Limb (tissue), 2 donors: ENCODE measurements around the gene ENO2.
A peak's percentile ranks its signal among the peaks of the same experiment; 100 is the strongest.

Experiments
- DNase-seq, 2 donors: peaks; one replicate each; pipeline ENCODE4 v3.0.0-alpha.2; 2016; ENCODE audit errors: extremely low spot score in 2 of 2

Gene ENO2

GRCh38 chr12:6932766-6933165 lies 18.4 kb downstream of the ENO2 start:
- no peak for DNase-seq

- no peak for DNase-seq
These were observed 19.7 kb downstream of the ENO2 start for GRCh38 chr12:6934110-6934509.

GRCh38 chr12:6935371-6936193 lies 21.2 kb downstream of the ENO2 start:
- no peak for DNase-seq

GRCh38 chr12:6936194-6936635 lies 21.8 kb downstream of the ENO2 start:
- DNase-seq: no peak

GRCh38 chr12:6936636-6937480 lies 22.5 kb downstream of the ENO2 start:
- no peak for DNase-seq

GRCh38 chr12:6937481-6938352 lies 23.3 kb downstream of the ENO2 start:
- DNase-seq: peak; percentile 95 to 96

- DNase-seq: no peak
These were observed 24.2 kb downstream of the ENO2 start for GRCh38 chr12:6938353-6939190.

- DNase-seq: no peak
These were observed 24.8 kb downstream of the ENO2 start for GRCh38 chr12:6939191-6939540.

- DNase-seq: no peak
These were observed 26.9 kb downstream of the ENO2 start for GRCh38 chr12:6941267-6941666.

GRCh38 chr12:6941782-6942181 lies 27.4 kb downstream of the ENO2 start:
- no peak for DNase-seq

- DNase-seq: no peak
These were observed 27.9 kb downstream of the ENO2 start for GRCh38 chr12:6942331-6942665.

GRCh38 chr12:6943389-6943721 lies 29.0 kb downstream of the ENO2 start:
- peak; percentile 80 to 94 for DNase-seq

- peak; percentile 86 to 88 for DNase-seq
These were observed 29.5 kb downstream of the ENO2 start, which contains the start of the genes C12orf57 and RNU7-1 for GRCh38 chr12:6943722-6944380. Gene C12orf57 (plus strand): TSS chr12:6944022. CDS start chr12:6944122, 100 bp downstream. Gene RNU7-1 (plus strand): TSS chr12:6943816.

- peak; percentile 95 for DNase-seq
These were observed 30.2 kb downstream of the ENO2 start for GRCh38 chr12:6944381-6945186.

- no peak for DNase-seq
These were observed 31.2 kb downstream of the ENO2 start for GRCh38 chr12:6945613-6946012.

- DNase-seq: peak in 1 of 2 donors; percentile 70
These were observed 31.9 kb downstream of the ENO2 start for GRCh38 chr12:6946033-6946919.

- no peak for DNase-seq
These were observed 32.6 kb downstream of the ENO2 start for GRCh38 chr12:6946920-6947374.

- no peak for DNase-seq
These were observed 33.2 kb downstream of the ENO2 start for GRCh38 chr12:6947615-6948014.
